ENCODE results near the gene GUCA2A.

The GUCA2A gene

DNA sequence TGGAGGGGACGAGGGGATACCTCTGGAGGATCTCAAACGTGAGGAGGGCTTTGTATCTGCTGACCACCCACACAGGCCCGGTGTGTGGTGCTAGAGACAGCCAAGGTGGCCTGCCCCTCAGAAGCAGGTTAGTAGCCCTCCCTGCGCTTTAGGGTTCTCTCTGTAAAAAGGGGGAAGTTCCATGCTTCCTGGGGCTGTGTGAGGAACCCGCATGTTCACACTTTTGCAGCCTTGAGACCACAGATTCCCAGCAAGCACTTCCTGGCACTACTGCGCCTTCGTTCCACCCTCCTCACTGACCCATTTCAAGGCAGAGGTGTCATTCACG is 19.2 kb downstream of the GUCA2A start:
- DNase-seq (ENCODE audit: insufficient read length, low spot score): no peak
- TF ChIP-seq, protein P1, sequence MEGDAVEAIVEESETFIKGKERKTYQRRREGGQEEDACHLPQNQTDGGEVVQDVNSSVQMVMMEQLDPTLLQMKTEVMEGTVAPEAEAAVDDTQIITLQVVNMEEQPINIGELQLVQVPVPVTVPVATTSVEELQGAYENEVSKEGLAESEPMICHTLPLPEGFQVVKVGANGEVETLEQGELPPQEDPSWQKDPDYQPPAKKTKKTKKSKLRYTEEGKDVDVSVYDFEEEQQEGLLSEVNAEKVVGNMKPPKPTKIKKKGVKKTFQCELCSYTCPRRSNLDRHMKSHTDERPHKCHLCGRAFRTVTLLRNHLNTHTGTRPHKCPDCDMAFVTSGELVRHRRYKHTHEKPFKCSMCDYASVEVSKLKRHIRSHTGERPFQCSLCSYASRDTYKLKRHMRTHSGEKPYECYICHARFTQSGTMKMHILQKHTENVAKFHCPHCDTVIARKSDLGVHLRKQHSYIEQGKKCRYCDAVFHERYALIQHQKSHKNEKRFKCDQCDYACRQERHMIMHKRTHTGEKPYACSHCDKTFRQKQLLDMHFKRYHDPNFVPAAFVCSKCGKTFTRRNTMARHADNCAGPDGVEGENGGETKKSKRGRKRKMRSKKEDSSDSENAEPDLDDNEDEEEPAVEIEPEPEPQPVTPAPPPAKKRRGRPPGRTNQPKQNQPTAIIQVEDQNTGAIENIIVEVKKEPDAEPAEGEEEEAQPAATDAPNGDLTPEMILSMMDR (IDR thresholded peaks at IDR 0.05; ENCODE audit: insufficient read depth, missing control alignments): no peak
- no peak for FAIRE-seq

DNA sequence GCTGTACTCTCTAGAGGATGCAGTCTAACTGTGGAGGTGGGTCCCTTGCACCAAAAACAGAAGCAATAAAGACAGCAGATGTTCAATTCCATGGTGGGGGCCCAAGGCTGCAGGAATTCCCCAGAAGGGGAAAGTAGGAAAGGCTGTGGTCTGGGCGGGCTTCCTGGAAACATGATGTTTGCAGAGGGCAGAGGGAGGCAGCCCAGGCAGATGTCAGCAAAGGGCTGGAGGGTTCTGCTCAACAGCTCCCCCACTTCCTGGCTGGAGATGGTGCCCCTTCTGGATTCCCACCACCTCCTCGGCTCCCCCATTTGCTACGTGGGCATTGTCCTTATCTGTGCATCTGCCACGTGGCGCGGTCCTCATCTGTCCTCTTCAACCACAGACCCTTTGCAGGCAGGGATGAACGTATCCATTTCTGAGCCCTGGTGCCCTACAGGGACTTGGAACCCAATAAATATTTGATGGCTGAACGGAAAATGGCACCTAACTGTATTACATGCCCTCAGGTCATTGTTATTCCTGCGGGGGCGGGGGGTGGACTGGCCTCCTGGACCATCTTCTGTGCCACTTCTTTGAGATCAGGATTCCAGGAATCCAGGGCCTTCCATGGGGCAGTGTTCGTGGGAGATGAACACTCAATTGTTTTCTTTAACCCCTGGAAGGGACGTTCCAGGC is 19.7 kb downstream of the GUCA2A start:
- DNase-seq (ENCODE audit: insufficient read length, low spot score): no peak
- TF ChIP-seq, protein P1 (IDR thresholded peaks at IDR 0.05; ENCODE audit: insufficient read depth, missing control alignments): no peak
- no peak for FAIRE-seq

DNA sequence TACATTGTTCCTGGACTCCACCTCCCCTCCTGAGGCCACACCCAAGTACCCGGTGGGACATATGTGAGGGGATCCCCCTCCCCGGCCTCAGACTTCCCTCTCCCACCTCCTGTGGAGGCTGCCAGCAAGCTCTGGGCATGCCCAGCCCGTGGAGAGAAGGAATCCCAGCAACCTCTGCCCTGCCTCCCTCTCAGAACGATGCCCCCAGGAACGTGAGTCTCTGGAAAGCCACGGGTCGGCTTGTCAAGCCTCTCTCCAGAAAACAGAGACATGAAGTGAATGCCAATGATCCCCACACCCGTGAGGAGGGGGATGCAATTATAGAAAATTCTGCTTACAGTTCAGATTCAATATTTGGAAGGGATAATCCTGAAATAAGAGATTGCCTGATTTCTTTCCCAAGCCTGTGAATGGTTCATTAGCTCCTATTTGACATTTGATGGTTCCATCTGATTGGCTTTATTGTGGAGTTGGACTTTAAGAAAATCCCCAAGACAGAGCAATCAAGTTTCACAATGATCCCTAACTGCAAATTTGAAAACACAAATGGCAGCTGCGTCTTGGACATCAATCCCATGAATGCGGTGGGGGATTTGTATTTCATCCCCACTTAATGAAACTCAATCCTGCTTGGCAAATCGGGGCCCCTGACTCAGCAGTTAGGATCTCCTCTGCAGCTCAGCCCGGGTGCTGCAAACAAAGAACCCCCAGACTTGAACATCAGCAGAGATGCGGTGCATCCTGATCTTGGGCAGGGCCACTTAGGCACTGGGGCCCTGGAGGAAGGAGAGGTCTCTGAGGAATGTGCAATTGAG is 20.4 kb downstream of the GUCA2A start:
- DNase-seq (ENCODE audit: insufficient read length, low spot score) (no peak), FAIRE-seq (no peak)
- TF ChIP-seq, protein P1 (IDR thresholded peaks at IDR 0.05; ENCODE audit: insufficient read depth, missing control alignments): no peak

DNA sequence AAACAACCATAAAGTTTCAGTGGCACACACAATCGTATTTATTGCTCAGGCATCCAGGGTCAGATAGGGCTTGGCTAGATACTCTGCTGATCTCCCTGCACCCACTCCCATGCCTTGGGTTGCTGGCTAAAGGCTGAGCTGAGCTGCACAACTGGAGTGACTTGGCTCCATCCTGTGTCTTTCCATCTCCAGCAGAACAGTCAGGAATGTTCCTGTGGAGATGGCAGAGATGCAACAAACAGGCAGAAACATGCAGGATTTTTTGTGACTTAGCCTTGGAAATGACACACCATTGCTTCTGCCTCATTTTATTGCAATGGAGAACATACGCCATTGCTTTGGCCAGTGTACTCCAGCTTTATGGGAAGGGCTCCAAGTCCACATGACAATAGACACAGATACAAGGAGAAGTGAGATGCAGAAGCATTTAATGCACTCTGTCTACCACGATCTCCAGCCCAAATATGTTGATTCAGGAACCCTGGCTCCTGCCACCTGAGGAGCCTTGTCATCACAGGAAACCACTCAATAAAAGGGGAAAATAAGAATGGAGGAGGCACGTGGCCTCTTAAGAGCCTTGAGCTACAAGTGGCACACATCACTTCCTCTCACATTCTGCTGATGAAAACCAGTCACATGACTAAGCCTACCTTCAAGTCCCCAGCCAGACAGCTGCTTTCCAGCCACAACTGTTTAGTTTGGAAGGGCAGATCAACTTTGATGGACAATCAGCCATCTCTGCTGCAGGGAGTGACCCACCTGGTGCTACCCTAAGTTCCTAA is 21.5 kb downstream of the GUCA2A start:
- DNase-seq (ENCODE audit: insufficient read length, low spot score) (no peak), FAIRE-seq (no peak)
- TF ChIP-seq, protein P1 (IDR thresholded peaks at IDR 0.05; ENCODE audit: insufficient read depth, missing control alignments): no peak

DNA sequence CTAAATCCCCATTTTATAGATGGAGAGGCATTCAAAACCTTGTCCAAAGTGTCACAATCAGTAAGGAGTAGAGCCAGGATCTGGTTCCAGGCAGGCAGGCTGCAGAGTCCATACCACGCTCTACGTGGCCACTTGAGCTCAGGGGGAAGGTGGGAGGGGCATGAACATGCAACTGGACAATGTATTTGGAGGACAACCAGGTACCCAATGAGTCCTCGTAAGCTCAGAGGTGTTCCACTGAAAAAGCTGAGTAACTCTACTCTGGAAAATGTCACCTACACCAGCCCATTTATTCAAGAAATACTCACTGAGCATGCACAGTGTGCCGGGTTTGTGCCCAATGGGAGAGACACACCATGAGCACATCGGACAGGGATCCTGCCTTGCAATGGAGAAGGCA is 22.6 kb downstream of the GUCA2A start:
- DNase-seq (ENCODE audit: insufficient read length, low spot score) (no peak), FAIRE-seq (no peak)
- TF ChIP-seq, protein P1 (IDR thresholded peaks at IDR 0.05; ENCODE audit: insufficient read depth, missing control alignments): no peak

DNA sequence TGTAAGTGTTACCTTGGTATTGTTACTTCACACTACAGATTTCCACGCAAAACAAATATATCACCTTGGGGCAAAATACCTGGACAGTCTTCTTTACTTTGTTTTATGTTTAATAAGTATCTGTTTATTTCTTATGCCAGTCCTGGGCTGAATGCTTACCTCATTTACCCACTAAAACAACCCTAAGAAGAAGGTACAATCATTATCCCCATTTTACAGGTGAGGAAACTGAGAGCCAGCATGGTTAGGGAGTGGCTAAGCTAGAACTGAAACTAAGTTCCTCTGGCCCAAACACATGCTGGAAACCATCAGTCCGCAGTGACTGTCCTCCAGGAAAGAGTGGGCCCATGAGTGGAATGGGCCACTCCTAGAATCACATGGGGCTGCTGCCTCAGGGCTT is 24.4 kb downstream of the GUCA2A start:
- FAIRE-seq (no peak), DNase-seq (ENCODE audit: insufficient read length, low spot score) (no peak)
- TF ChIP-seq, protein P1 (IDR thresholded peaks at IDR 0.05; ENCODE audit: insufficient read depth, missing control alignments): no peak
